C4-2B (cell line): ENCODE measurements around the gene ENDOV.

ENCODE experiments used
- CTCF ChIP-seq: fragments of 450-650 bp; conservative IDR thresholded peaks from 2 replicates; pipeline ENCODE4 v1.5.1; 2017; ENCODE audit warnings: mild to moderate bottlenecking
- ZFX ChIP-seq: fragments of 450-650 bp; IDR thresholded peaks from 2 replicates; pipeline ENCODE4 v1.6.1; 2017

- TF ChIP-seq CTCF (no peak), ZFX (no peak)
Measured at GRCh38 chr17:80385046-80385445, 29.9 kb upstream of the ENDOV start.
